NT2/D1 (cell line): Measurements from ENCODE around the gene PELI2.

ENCODE experiments used
- YY1 ChIP-seq: IDR thresholded peaks from 2 replicates; pipeline ENCODE4 v1.6.1; 2011; ENCODE audit not compliant: insufficient read length, insufficient read depth
- ZNF274 ChIP-seq: IDR thresholded peaks from 2 replicates; pipeline ENCODE4 v1.6.1; 2011; ENCODE audit warnings: mild to moderate bottlenecking, low read depth, low read length

DNA sequence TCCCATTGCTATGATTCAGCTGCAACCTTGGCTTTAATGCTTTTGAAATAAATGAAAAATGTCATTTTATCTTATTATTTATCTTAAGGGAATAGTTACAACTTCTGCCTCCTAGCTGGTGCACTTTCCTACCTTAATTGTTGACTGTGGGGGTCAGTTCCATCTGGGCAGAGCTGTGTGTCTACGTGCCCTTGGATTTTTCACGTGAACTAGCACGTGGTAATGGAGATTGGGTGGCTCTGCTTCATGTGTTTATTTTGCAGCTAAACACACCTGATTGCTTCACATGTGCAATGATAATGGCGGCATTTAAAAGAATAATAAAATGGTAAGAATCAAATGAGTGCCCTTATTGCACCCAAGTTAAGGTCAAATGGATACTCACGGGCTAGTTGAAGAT is 10.6 kb upstream of the PELI2 start:
- TF ChIP-seq YY1 (no peak), ZNF274 (no peak)
